ENCODE measurements around the gene REG1A.
A peak's percentile ranks its signal among the peaks of the same experiment; 100 is the strongest.

REG1A gene

DNA sequence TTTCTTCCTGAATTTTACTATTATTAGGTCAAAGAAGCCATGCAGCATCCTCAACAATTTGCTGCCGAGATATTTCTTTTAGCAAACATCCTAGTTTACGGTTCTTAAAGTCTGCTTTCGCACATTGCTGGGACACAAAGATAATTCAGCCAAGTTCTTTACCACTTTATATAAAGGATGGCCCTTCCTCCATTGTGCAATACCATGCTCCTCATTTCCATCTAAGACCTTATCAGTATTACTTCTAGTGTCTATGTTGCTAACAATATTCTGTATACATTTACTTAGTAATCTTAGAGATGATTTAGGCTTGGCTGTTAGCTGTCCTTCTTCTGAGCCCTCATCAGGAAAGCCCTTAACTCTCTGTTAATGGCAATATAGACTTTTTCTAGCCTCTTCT is 8.0 kb upstream of the REG1A start:
- no peaks in the 10 kb centered on the region for H3K36me3 Mint-ChIP-seq
- ATAC-seq, result no peak
- peaks cover 21% of the 10 kb centered on the region for H3K9me3 Mint-ChIP-seq
- DNase-seq (ENCODE audit: low spot score in 2 of 2), result no peak
- no peak overlapping the region for H3K4me3 Mint-ChIP-seq
- H3K27ac Mint-ChIP-seq, result no peak overlapping the region
- no peaks in the 10 kb centered on the region for H3K4me1 Mint-ChIP-seq

DNA sequence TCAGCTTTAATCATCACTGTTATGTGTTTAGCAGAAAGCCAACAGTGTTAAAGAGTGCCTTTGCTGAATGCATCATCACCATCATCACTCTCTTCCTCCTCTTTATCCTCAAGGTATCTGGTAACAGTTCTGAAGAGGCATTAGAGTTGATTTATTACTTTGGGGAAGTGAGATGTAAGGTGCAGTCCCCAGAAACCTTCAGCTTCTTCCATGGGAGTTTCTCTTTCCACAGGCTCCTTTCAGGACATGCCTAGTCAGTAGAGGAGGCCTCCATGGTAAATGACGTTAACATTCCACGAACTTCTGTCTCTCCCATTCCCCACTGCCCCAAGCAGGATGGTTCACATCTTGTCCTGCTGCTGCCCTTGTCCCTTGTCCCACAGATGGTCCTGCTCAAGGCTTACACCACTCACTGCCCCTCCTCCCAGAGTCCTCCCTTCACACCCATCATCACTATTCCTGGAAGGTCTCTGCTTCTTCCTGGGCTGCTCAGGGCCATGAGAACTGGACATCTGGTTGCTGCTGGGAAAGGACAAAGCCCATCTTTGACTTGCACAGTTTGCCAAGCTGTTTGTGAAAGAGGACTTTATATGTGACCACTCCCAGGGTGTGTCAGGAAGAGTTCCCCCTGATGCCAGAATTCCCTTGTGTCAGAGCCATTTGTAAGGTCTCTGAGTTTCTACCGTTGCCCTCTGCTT is 5.3 kb upstream of the REG1A start:
- Mint-ChIP-seq H3K4me3 (no peak overlapping the region), H3K36me3 (no peaks in the 10 kb centered on the region), H3K27ac (no peak overlapping the region), H3K4me1 (no peaks in the 10 kb centered on the region), H3K9me3 (peaks cover 21% of the 10 kb centered on the region)
- ATAC-seq, result no peak
- no peak for DNase-seq (ENCODE audit: low spot score in 2 of 2)

DNA sequence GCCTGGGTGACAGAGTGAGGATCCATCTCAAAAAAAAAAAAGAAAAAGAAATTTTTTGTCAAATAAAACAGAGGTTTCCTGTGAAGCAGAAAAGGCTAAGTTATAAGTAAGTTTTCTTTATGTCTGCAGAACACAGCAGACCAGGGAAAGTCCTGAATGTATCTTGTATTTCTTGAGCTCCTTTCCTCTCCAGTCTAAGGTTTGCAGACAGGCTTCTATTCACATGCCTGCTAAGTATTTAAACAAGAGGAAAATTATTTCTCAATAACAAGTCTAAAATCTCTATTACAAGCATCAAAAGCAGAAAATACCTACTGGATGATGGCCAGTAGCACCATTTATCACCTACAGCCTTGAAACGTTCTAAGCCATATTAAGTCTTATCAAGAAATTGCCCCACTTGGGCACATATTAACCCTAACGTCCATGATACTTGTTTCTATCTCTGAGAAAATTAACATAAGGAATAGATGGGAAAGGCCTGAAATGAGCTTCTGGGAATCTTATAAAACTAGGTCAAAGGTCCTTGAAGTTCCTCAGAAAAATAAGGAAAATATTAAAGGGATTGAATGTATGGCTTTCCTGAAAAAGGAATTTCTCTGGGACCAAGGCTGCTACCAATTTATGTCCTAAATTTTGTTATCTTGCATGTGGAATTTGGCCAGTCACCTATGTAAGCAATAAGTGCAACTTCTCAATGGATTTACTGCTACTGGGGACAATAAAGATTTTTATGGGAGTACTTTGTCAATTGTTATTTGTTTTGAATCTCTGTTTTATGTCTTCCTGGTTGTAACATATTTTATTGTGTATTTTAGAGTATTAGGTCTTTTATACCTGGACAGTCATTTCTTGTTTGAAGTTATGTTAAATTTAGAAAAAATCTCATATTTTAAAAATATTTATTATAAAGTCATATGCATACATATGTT is 3.0 kb upstream of the REG1A start:
- ATAC-seq, result no peak
- Mint-ChIP-seq H3K9me3 (peaks cover 19% of the 10 kb centered on the region), H3K27ac (no peak overlapping the region)

GRCh38 chr2:79122676-79123075 is 2.4 kb downstream of the REG1A start:
- Mint-ChIP-seq H3K9me3 (peaks cover 12% of the 10 kb centered on the region), H3K36me3 (no peaks in the 10 kb centered on the region)
- ATAC-seq, result no peak

More for the DNA sequence above, 3.0 kb upstream of the REG1A start:
- no peaks in the 10 kb centered on the region for H3K4me1 Mint-ChIP-seq
- H3K36me3 Mint-ChIP-seq, result no peaks in the 10 kb centered on the region
- no peak for DNase-seq (ENCODE audit: low spot score in 2 of 2)
- no peak overlapping the region for H3K4me3 Mint-ChIP-seq

GRCh38 chr2:79124907-79125720 is 4.8 kb downstream of the REG1A start:
- Mint-ChIP-seq H3K36me3 (no peaks in the 10 kb centered on the region), H3K27ac (no peak overlapping the region), H3K4me3 (no peak overlapping the region), H3K9me3 (peaks cover 18% of the 10 kb centered on the region), H3K4me1 (no peaks in the 10 kb centered on the region)
- ATAC-seq, result no peak
- DNase-seq (ENCODE audit: low spot score in 2 of 2), result no peak

More at GRCh38 chr2:79122676-79123075, 2.4 kb downstream of the REG1A start:
- H3K27ac Mint-ChIP-seq, result no peak overlapping the region
- H3K4me3 Mint-ChIP-seq, result no peak overlapping the region
- DNase-seq (ENCODE audit: low spot score in 2 of 2), result no peak
- H3K4me1 Mint-ChIP-seq, result no peaks in the 10 kb centered on the region

- H3K36me3 Mint-ChIP-seq, result no peaks in the 10 kb centered on the region
- H3K9me3 Mint-ChIP-seq, result peaks cover 18% of the 10 kb centered on the region
- no peak overlapping the region for H3K27ac Mint-ChIP-seq
- no peaks in the 10 kb centered on the region for H3K4me1 Mint-ChIP-seq
- ATAC-seq (no peak), DNase-seq (ENCODE audit: low spot score in 2 of 2) (no peak)
- H3K4me3 Mint-ChIP-seq, result no peak overlapping the region
These were observed 5.4 kb downstream of the REG1A start for GRCh38 chr2:79125721-79125985.

DNA sequence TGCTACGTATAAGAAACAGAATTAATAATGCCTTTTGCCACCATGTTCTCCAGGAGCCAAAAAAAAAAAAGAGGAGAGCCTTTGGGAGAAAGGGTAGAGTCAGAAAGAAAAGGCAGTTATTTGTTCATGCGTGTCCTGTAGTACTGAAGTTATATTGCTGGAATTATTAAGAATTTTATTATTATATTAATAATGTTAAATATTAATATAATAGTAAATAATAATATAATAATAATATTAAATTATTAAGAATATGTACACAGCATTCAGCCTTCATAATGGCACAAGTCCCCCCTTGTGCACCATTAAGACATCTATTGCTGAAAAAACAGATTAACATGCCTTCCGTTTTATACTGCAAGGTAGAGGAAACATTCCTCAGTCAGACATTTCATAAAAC is 8.1 kb downstream of the REG1A start:
- H3K9me3 Mint-ChIP-seq, result peaks cover 16% of the 10 kb centered on the region
- no peaks in the 10 kb centered on the region for H3K4me1 Mint-ChIP-seq
- H3K4me3 Mint-ChIP-seq, result no peak overlapping the region
- H3K27ac Mint-ChIP-seq, result no peak overlapping the region
- ATAC-seq, result no peak
- DNase-seq (ENCODE audit: low spot score in 2 of 2), result no peak
- H3K36me3 Mint-ChIP-seq, result no peaks in the 10 kb centered on the region

GRCh38 chr2:79129260-79129659 is 9.0 kb downstream of the REG1A start:
- ATAC-seq (no peak), DNase-seq (ENCODE audit: low spot score in 2 of 2) (no peak)
- Mint-ChIP-seq H3K9me3 (peaks cover 14% of the 10 kb centered on the region), H3K4me1 (no peaks in the 10 kb centered on the region), H3K4me3 (no peak overlapping the region), H3K36me3 (no peaks in the 10 kb centered on the region), H3K27ac (no peak overlapping the region)

GRCh38 chr2:79129804-79130203 is 9.5 kb downstream of the REG1A start:
- Mint-ChIP-seq H3K4me3 (no peak overlapping the region), H3K36me3 (no peaks in the 10 kb centered on the region), H3K4me1 (no peaks in the 10 kb centered on the region), H3K27ac (no peak overlapping the region), H3K9me3 (peaks cover 13% of the 10 kb centered on the region)
- DNase-seq (ENCODE audit: low spot score in 2 of 2) (no peak), ATAC-seq (no peak)

DNA sequence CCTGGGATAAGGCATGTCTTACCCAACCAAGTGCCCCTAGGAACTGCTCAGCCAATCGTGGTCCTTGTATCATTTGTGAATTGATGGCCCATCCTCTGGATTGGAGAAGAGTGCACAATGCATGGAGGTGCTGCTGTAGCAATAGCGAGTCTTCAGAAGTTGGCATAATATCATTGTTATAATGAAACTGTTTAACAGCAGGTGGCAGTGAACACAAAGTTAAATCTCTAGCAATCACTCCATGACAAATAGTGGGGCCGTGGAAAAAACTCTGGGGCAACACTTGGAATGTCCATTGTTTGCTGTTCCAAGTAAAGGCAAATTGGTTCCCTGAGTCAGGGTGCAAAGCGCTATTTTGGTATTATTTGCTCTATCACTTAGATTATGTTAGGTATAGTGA is 11.4 kb downstream of the REG1A start:
- Mint-ChIP-seq H3K27ac (no peak overlapping the region), H3K4me1 (no peaks in the 10 kb centered on the region), H3K36me3 (no peaks in the 10 kb centered on the region), H3K4me3 (no peak overlapping the region), H3K9me3 (peaks cover 16% of the 10 kb centered on the region)
- no peak for ATAC-seq
- DNase-seq (ENCODE audit: low spot score in 2 of 2), result no peak

GRCh38 chr2:79138385-79138784 is 18.1 kb downstream of the REG1A start:
- Mint-ChIP-seq H3K4me1 (no peaks in the 10 kb centered on the region), H3K9me3 (peaks cover 16% of the 10 kb centered on the region), H3K36me3 (no peaks in the 10 kb centered on the region), H3K27ac (no peak overlapping the region), H3K4me3 (no peak overlapping the region)
- no peak for DNase-seq (ENCODE audit: low spot score in 2 of 2)
- ATAC-seq, result no peak

DNA sequence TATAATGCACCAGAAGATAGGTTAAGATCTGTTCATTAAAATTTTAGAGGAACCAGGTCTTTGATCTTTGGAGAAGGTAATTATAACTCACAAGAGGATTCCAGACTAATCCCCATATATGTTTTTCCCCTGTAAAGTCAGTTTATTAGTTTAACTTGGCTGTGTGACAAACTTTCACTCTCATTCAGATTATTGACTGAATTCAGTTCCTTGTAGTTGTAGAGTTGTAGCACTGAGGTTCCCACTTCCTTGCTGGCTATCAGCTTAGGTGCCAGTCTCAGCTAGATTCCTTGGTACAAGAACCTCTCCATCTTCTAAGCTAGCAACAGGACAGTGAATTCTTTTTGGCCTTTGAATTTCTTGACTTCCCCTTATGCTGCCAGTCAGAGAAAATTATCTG is 19.1 kb downstream of the REG1A start:
- H3K36me3 Mint-ChIP-seq, result no peaks in the 10 kb centered on the region
- DNase-seq (ENCODE audit: low spot score in 2 of 2) (no peak), ATAC-seq (no peak)
- H3K27ac Mint-ChIP-seq, result no peak overlapping the region
- no peak overlapping the region for H3K4me3 Mint-ChIP-seq
- peaks cover 21% of the 10 kb centered on the region for H3K9me3 Mint-ChIP-seq
- H3K4me1 Mint-ChIP-seq, result no peaks in the 10 kb centered on the region

DNA sequence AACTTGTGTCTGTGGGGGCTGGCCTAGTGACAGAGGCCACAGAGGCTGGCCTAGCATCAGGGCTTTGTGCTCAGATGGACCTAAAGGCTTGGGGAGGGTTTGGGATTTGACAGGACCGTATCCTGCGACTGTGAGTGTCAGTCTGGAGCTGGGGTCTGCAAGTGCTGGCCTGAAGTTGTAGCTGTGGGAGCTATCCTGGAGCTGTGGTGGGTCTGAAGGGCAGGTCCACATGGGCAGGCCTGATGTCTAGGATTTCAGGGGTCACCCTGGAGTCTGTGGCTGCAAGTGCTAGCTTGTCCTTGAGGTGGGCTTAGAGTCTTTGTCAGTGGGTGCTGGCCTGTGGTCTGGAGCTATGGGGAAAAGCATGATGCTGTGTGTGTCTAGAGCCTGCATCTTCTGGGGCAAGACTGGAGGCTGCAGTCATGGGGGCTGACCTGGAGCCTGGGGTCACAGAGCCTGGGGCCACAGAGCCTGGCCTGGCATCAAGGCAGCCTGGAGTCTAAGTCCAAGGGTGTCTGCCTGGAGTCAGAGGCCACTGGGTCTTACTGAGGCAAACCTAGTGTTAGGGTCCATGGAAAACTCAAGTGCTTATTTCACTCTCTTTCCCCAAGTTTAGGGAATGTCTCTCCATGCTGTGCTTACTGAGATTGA is 35.7 kb downstream of the REG1A start:
- Mint-ChIP-seq H3K9me3 (peaks cover 12% of the 10 kb centered on the region), H3K27ac (no peak overlapping the region), H3K4me1 (no peaks in the 10 kb centered on the region), H3K36me3 (no peaks in the 10 kb centered on the region), H3K4me3 (no peak overlapping the region)
- no peak for DNase-seq (ENCODE audit: low spot score in 2 of 2)
- ATAC-seq, result no peak

- ATAC-seq, result peak; percentile 19
- Mint-ChIP-seq H3K9me3 (peaks cover 10% of the 10 kb centered on the region), H3K36me3 (no peaks in the 10 kb centered on the region), H3K4me3 (no peak overlapping the region), H3K27ac (no peak overlapping the region), H3K4me1 (no peaks in the 10 kb centered on the region)
- DNase-seq (ENCODE audit: low spot score in 2 of 2), result no peak
These were observed 38.7 kb downstream of the REG1A start for GRCh38 chr2:79159030-79159429.

DNA sequence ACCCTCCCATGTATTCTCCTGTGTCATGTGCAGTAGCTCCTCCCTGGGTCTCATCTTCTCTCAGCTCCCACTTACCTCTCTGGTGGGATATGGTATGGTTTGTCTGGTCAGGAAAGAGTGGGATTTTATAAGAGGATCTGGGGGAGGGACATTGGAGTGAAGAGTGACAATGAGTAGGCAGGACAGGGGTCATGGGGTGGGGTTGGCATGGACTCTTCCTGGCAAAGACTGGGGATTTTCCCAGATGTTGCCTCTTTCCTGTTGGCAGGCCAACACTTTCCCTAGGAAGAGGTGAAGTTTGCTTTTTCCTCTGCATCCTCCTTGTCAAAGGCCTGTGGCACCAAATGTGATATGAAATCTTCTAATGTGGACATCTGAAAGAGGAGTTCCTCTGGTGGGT is 39.4 kb downstream of the REG1A start, which contains the start of gene REG3A:
REG3A (minus strand) TSS at position 101 of the 400 bp plus-strand sequence. CDS start 348 bp downstream, outside the sequence.
- DNase-seq (ENCODE audit: low spot score in 2 of 2), result no peak
- ATAC-seq, result no peak
- Mint-ChIP-seq H3K4me1 (no peaks in the 10 kb centered on the region), H3K9me3 (peaks cover 12% of the 10 kb centered on the region), H3K36me3 (no peaks in the 10 kb centered on the region), H3K27ac (no peak within 1 kb of the TSS), H3K4me3 (no peak within 1 kb of the TSS)
